ENCODE results near the gene FBXW5.

FBXW5 gene

GRCh38 chr9:136947955-136948510, 3.5 kb upstream of the FBXW5 start:
- DNase-seq (ENCODE audit: low spot score), result peak; percentile 74

GRCh38 chr9:136947028-136947891, 2.7 kb upstream of the FBXW5 start:
- no peak for DNase-seq (ENCODE audit: low spot score)

GRCh38 chr9:136946228-136947027, 1.9 kb upstream of the FBXW5 start:
- no peak for DNase-seq (ENCODE audit: low spot score)

GRCh38 chr9:136945333-136946227, 1.0 kb upstream of the FBXW5 start:
- DNase-seq (ENCODE audit: low spot score), result no peak

GRCh38 chr9:136944212-136944518, 373 bp downstream of the FBXW5 start:
- no peak for DNase-seq (ENCODE audit: low spot score)

GRCh38 chr9:136943291-136944211, 987 bp downstream of the FBXW5 start:
- peak; percentile 23 for DNase-seq (ENCODE audit: low spot score)

GRCh38 chr9:136942881-136943230, 1.7 kb downstream of the FBXW5 start:
- no peak for DNase-seq (ENCODE audit: low spot score)

GRCh38 chr9:136942112-136942880, 2.2 kb downstream of the FBXW5 start:
- no peak for DNase-seq (ENCODE audit: low spot score)

GRCh38 chr9:136941231-136942111, 3.1 kb downstream of the FBXW5 start:
- no peak for DNase-seq (ENCODE audit: low spot score)

GRCh38 chr9:136940526-136941230, 3.9 kb downstream of the FBXW5 start:
- DNase-seq (ENCODE audit: low spot score), result no peak

- no peak for DNase-seq (ENCODE audit: low spot score)
These were observed 4.5 kb downstream of the FBXW5 start for GRCh38 chr9:136939996-136940525.

- no peak for DNase-seq (ENCODE audit: low spot score)
These were observed 5.0 kb downstream of the FBXW5 start for GRCh38 chr9:136939431-136939995.

GRCh38 chr9:136937186-136938001, 7.1 kb downstream of the FBXW5 start:
- DNase-seq (ENCODE audit: low spot score), result no peak

- no peak for DNase-seq (ENCODE audit: low spot score)
These were observed 7.8 kb downstream of the FBXW5 start for GRCh38 chr9:136936645-136937170.

- no peak for DNase-seq (ENCODE audit: low spot score)
These were observed 8.9 kb downstream of the FBXW5 start for GRCh38 chr9:136935651-136936050.

- DNase-seq (ENCODE audit: low spot score), result no peak
These were observed 10.3 kb downstream of the FBXW5 start for GRCh38 chr9:136934277-136934676.

GRCh38 chr9:136931611-136932130, 12.9 kb downstream of the FBXW5 start:
- DNase-seq (ENCODE audit: low spot score), result no peak

Data from LoVo (cell line).